GM15510 (cell line): Measurements from ENCODE around the gene OR2L8.

Experiments
- POLR2A ChIP-seq: IDR thresholded peaks from 3 replicates; pipeline ENCODE4 v1.6.1; 2011; ENCODE audit warnings: borderline replicate concordance; ENCODE audit not compliant: insufficient read length; ENCODE audit errors: extremely low read depth

OR2L8 gene

GRCh38 chr1:247948558-247948957, at the start of gene OR2L8:
TSS of gene OR2L8 (plus strand) at chr1:247948858. CDS start at chr1:247948858, 0 bp downstream.
- no peak for TF ChIP-seq POLR2A

- TF ChIP-seq POLR2A: no peak
These were observed 44.5 kb upstream of the OR2L8 start for GRCh38 chr1:247904122-247904521.

- no peak for TF ChIP-seq POLR2A
These were observed 43.5 kb upstream of the OR2L8 start for GRCh38 chr1:247905181-247905580.

DNA sequence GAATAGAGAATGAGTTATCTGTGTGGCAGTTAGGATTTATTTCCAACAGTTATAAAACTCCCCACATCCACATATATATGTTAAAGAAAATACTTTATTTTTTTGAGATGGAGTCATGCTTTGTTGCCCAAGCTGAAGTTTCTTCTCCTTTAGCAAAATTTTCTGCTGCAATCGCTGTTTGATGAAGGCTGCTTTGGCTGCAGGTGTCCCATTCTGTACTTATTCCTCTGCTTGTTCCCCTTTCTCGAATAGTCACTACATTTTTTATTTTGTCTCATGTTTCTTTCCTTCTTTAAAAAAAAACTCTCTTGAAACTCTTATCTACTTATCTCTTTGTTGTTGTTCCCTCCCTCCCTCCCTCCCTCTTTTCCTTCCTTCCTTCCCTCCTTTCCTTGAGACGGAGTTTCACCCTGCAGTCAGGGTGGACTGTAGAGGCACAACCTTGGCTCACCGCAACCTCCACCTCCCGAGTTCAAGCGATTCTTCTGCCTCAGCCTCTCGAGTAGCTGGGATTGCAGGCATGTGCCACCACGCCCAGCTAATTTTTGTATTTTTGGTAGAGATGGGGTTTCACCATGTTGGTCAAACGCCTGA, 42.7 kb upstream of the OR2L8 start:
- no peak for TF ChIP-seq POLR2A

GRCh38 chr1:247906504-247907047, 42.1 kb upstream of the OR2L8 start:
- no peak for TF ChIP-seq POLR2A

- TF ChIP-seq POLR2A: no peak
These were observed 39.9 kb upstream of the OR2L8 start for GRCh38 chr1:247908766-247909165.

DNA sequence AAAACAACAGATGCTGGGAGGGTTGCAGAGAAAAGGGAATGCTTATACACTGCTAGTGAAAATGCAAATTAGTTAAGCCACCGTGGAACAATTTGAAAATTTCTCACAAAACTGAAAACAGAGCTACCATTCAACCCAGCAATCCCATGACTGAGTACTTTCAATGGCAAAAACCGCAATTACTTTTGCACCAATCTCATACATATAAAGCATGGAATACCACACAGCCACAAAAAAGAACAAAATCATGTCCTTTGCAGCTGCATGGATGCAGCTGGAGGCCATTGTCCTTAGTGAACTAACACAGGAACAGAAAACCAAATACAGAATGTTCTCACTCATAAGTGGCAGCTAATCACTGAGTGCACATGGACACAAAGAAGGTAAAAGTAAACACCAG, 34.9 kb upstream of the OR2L8 start:
- TF ChIP-seq POLR2A: no peak

GRCh38 chr1:247914941-247915662, 33.6 kb upstream of the OR2L8 start:
- no peak for TF ChIP-seq POLR2A

GRCh38 chr1:247919952-247920351, 28.7 kb upstream of the OR2L8 start, which contains the start of gene OR2T8:
TSS of gene OR2T8 (plus strand) at chr1:247920252. CDS start at chr1:247921018, 766 bp downstream.
- no peak for TF ChIP-seq POLR2A

- no peak for TF ChIP-seq POLR2A
These were observed 24.7 kb upstream of the OR2L8 start for GRCh38 chr1:247923941-247924340.

GRCh38 chr1:247924868-247925267, 23.8 kb upstream of the OR2L8 start, which contains the start of gene OR2AJ1:
TSS of gene OR2AJ1 (plus strand) at chr1:247924889. CDS start at chr1:247933769, 8,880 bp downstream.
- no peak for TF ChIP-seq POLR2A

DNA sequence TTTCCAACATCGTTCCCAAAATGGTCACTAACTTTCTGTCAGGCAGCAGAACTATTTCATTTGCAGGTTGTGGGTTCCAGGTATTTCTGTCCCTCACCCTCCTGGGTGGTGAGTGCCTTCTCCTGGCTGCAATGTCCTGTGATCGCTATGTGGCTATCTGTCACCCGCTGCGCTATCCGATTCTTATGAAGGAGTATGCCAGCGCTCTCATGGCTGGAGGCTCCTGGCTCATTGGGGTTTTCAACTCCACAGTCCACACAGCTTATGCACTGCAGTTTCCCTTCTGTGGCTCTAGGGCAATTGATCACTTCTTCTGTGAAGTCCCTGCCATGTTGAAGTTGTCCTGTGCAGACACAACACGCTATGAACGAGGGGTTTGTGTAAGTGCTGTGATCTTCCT, 14.7 kb upstream of the OR2L8 start:
- TF ChIP-seq POLR2A: no peak

DNA sequence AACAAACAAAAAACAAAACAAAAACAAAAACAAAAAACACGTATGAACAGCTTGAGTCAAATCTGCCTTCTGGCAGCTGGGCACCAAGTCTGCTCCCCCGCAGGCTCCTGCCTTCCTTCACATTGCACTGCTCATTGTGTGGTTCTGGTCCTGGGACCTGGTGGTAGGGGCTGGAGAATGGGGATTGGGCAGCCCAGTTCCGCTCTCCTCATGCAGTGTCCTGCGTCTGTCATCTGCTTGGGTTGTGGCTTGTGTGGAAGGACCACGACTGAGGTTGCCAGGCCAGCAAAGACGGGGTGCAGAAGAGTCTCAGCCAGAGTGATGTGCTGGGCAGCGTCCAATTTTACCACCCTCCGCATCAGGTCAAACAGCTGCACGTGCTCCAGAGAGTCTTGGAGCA, 12.9 kb upstream of the OR2L8 start:
- TF ChIP-seq POLR2A: no peak

GRCh38 chr1:247936415-247936814, 12.2 kb upstream of the OR2L8 start:
- no peak for TF ChIP-seq POLR2A

- TF ChIP-seq POLR2A: no peak
These were observed 6.0 kb upstream of the OR2L8 start for GRCh38 chr1:247942624-247943023.

- no peak for TF ChIP-seq POLR2A
These were observed 4.8 kb downstream of the OR2L8 start for GRCh38 chr1:247953408-247953807.

- no peak for TF ChIP-seq POLR2A
These were observed 13.1 kb downstream of the OR2L8 start for GRCh38 chr1:247961791-247962190.
